ENCODE measurements around the gene SPDYE4. TPM values are rescaled to one million over a fixed set of nuclear protein-coding genes. Genes with fewer than 3 reads are reported as not detected.
A peak's percentile ranks its signal among the peaks of the same experiment; 100 is the strongest.

Gene SPDYE4
- total and polyA plus RNA-seq, 2 donors (not counting 1 experiment from before 2014, with no cell fraction given), result not detected

- Mint-ChIP-seq H3K4me3 (no peak within 1 kb of the TSS), H3K4me1 (peaks cover 12% of the 10 kb centered on the region), H3K27ac (no peak within 1 kb of the TSS), H3K9me3 (ENCODE audit: insufficient read depth) (no peaks in the 10 kb centered on the region), H3K27me3 (no peaks in the 10 kb centered on the region)
- H3K4me1 ChIP-seq (ENCODE audit: control insufficient read depth in 2 of 2, insufficient read depth in 2 of 2, low read length in 2 of 2), result peaks cover 0 to 3% of the 10 kb centered on the region in 2 donors
- H3K27ac ChIP-seq (ENCODE audit: low read length in 2 of 2), result no peak within 1 kb of the TSS
- TF ChIP-seq EZH2 (IDR thresholded peaks at IDR 0.05; ENCODE audit: borderline replicate concordance, insufficient read depth, low read depth, low read length, poor library complexity, severe bottlenecking), result no peak
- peak; percentile 40 for TF ChIP-seq CTCF (IDR thresholded peaks at IDR 0.05)
- H3K9me3 ChIP-seq (ENCODE audit: control extremely low read depth in 1 of 3, control insufficient read depth in 2 of 3, insufficient read depth in 1 of 3, low read length in 2 of 3), result no peaks in the 10 kb centered on the region
- 64% methylated on average over 61 of the region's 62 CpGs for WGBS (ENCODE audit: insufficient coverage)
- peak; percentile 73 for ATAC-seq (ENCODE audit: low read depth)
- peak within 1 kb of the TSS; percentile 30 for H3K4me2 ChIP-seq (replicated peaks; ENCODE audit: low read depth, low read length, poor library complexity, severe bottlenecking)
- peak; percentile 67 for DNase-seq
- H2AFZ ChIP-seq (ENCODE audit: insufficient read depth, low read depth, low read length, poor library complexity, severe bottlenecking), result no peak within 1 kb of the TSS
- H4K20me1 ChIP-seq (ENCODE audit: control insufficient read depth, insufficient read depth, low read length, poor library complexity, severe bottlenecking), result no peaks in the 10 kb centered on the region
- ChIA-PET CTCF (interaction anchor here (0.6 to 5.1 kb wide), 18 partner anchors 10 to 730 kb away, joined by 3 to 56 read pairs (median 4); partner anchors contain the start of genes PIK3R5 and PIK3R6), POLR2A (no interaction called here)
- no peak within 1 kb of the TSS for H3K4me3 ChIP-seq (ENCODE audit: control extremely low read depth in 1 of 5, extremely low read depth in 1 of 5, insufficient read depth in 1 of 5, low read depth in 2 of 5, low read length in 4 of 5)
- intact Hi-C loops (cut with micrococcal nuclease), result loop anchor here (1.0 kb wide), 2 partner anchors 96 to 199 kb away; no protein-coding TSS in a partner anchor
- H3K36me3 ChIP-seq (replicated peaks in 1 of 2; ENCODE audit: control extremely low read depth in 1 of 2, control insufficient read depth in 1 of 2, extremely low read depth in 1 of 2, insufficient read depth in 2 of 2, low read length in 1 of 2), result no peaks in the 10 kb centered on the region
- no peak within 1 kb of the TSS for H3K9ac ChIP-seq (ENCODE audit: low read length)
- H3K27me3 ChIP-seq (replicated peaks in 1 of 4; ENCODE audit: control extremely low read depth in 1 of 4, control insufficient read depth in 3 of 4, insufficient read depth in 4 of 4, low read length in 3 of 4), result no peaks in the 10 kb centered on the region
- no peaks in the 10 kb centered on the region for H3K79me2 ChIP-seq (ENCODE audit: control insufficient read depth, insufficient read depth, low read length)
These were observed 40.7 kb upstream of the SPDYE4 start, which contains the start of gene MFSD6L for GRCh38 chr17:8798846-8799569. Gene MFSD6L (minus strand): TSS chr17:8799365. CDS start chr17:8799120, 245 bp downstream.
